ENCODE data around the gene TFCP2L1.

The TFCP2L1 gene

GRCh38 chr2:121173806-121174205 is 111.2 kb downstream of the TFCP2L1 start:
- DNase-seq (ENCODE audit: low read depth in 2 of 2), result no peak

- no peak for DNase-seq (ENCODE audit: low read depth in 2 of 2)
Measured at GRCh38 chr2:121173112-121173511, 111.9 kb downstream of the TFCP2L1 start.

DNA sequence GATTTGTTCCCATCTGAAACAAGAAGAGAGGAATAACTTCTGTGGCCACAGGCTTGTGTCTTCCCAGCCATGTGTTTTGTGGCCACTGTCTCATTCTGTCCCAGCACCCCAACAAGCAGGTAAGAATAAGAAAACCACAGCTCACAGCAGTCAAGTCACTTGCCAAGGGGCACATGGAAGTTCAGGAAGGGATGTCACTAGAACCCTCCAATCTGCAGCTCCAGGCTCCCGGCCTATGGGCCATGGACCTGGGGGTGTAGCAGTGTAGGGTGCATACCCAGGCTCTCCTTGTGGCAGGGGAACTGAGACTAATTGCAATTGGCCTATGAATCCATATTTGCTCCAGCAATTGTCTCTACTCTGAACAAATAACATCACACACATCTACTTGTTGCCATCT is 112.5 kb downstream of the TFCP2L1 start:
- DNase-seq (ENCODE audit: low read depth in 2 of 2), result no peak

- no peak for DNase-seq (ENCODE audit: low read depth in 2 of 2)
Measured at GRCh38 chr2:121171625-121172119, 113.3 kb downstream of the TFCP2L1 start.

- DNase-seq (ENCODE audit: low read depth in 2 of 2), result no peak
Measured at GRCh38 chr2:121170577-121170976, 114.4 kb downstream of the TFCP2L1 start.

DNA sequence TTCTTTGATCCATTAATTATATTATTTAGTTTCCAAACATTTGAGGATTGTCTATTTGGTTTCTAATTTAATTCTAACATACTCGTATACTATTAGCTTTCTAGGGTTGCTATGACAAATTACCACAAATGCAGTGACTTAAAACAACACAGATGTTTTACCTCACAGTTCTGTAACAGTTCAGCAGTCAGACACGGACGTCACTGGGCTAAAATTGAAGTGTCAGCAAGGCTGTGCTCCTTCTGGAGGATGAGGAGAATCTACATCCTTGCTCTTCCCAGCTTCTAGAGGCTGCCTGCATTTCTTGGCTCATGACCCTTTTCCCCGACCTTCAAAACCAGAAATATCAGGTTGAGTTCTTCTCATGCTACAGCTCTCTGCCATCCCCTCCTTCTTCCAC is 117.6 kb downstream of the TFCP2L1 start:
- DNase-seq (ENCODE audit: low read depth in 2 of 2), result no peak

All from fibroblast of skin of left quadriceps (primary cell).